Ishikawa (cell line): ENCODE results near the gene TMEM19.

ENCODE experiments used
- CEBPB ChIP-seq: IDR thresholded peaks from 2 replicates; pipeline ENCODE4 v1.6.1; 2012
- CREB1 ChIP-seq: IDR thresholded peaks from 2 replicates; pipeline ENCODE4 v1.6.1; 2012; ENCODE audit warnings: low read depth
- EGR1 ChIP-seq: IDR thresholded peaks from 2 replicates; pipeline ENCODE4 v1.6.1; 2012
- EP300 ChIP-seq: IDR thresholded peaks from 2 replicates; pipeline ENCODE4 v1.6.1; 2012; ENCODE audit warnings: borderline replicate concordance
- FOXM1 ChIP-seq: IDR thresholded peaks from 2 replicates; pipeline ENCODE4 v1.6.1; 2012; ENCODE audit warnings: low read depth, borderline replicate concordance
- RAD21 ChIP-seq: IDR thresholded peaks from 2 replicates; pipeline ENCODE4 v1.6.1; 2012; ENCODE audit warnings: low read depth
- TAF1 ChIP-seq: IDR thresholded peaks from 2 replicates; pipeline ENCODE4 v1.6.1; 2012; ENCODE audit warnings: low read depth, mild to moderate bottlenecking
- YY1 ChIP-seq: IDR thresholded peaks from 2 replicates; pipeline ENCODE4 v1.6.1; 2012; ENCODE audit warnings: low read depth
- TF ChIP-seq, protein P1 (sequence below): IDR thresholded peaks from 2 replicates; pipeline ENCODE4 v1.6.1; 2012; ENCODE audit warnings: low read depth, mild to moderate bottlenecking
- TF ChIP-seq, protein P2 (sequence below): IDR thresholded peaks from 2 replicates; pipeline ENCODE4 v1.6.1; 2012

- TF ChIP-seq YY1, result no peak
- TF ChIP-seq CREB1, result no peak
- TF ChIP-seq EP300, result no peak
- TF ChIP-seq, protein P1, sequence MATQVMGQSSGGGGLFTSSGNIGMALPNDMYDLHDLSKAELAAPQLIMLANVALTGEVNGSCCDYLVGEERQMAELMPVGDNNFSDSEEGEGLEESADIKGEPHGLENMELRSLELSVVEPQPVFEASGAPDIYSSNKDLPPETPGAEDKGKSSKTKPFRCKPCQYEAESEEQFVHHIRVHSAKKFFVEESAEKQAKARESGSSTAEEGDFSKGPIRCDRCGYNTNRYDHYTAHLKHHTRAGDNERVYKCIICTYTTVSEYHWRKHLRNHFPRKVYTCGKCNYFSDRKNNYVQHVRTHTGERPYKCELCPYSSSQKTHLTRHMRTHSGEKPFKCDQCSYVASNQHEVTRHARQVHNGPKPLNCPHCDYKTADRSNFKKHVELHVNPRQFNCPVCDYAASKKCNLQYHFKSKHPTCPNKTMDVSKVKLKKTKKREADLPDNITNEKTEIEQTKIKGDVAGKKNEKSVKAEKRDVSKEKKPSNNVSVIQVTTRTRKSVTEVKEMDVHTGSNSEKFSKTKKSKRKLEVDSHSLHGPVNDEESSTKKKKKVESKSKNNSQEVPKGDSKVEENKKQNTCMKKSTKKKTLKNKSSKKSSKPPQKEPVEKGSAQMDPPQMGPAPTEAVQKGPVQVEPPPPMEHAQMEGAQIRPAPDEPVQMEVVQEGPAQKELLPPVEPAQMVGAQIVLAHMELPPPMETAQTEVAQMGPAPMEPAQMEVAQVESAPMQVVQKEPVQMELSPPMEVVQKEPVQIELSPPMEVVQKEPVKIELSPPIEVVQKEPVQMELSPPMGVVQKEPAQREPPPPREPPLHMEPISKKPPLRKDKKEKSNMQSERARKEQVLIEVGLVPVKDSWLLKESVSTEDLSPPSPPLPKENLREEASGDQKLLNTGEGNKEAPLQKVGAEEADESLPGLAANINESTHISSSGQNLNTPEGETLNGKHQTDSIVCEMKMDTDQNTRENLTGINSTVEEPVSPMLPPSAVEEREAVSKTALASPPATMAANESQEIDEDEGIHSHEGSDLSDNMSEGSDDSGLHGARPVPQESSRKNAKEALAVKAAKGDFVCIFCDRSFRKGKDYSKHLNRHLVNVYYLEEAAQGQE, result no peak
- no peak for TF ChIP-seq TAF1
- TF ChIP-seq, protein P2, sequence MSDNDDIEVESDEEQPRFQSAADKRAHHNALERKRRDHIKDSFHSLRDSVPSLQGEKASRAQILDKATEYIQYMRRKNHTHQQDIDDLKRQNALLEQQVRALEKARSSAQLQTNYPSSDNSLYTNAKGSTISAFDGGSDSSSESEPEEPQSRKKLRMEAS, result no peak
- no peak for TF ChIP-seq CEBPB
- no peak for TF ChIP-seq FOXM1
- TF ChIP-seq EGR1, result no peak
- 0 out of 2 replicates have a peak, but pooled peaks have one; percentile 1 for TF ChIP-seq RAD21
Measured at GRCh38 chr12:71639341-71639760, 46.5 kb upstream of the TMEM19 start.
